HCT116 (cell line): ENCODE measurements around the gene KRTDAP. TPM values are rescaled to one million over a fixed set of nuclear protein-coding genes. Genes with fewer than 3 reads are reported as not detected.

ENCODE experiments used
- ATAC-seq: fragments of 200-7000 bp; cut with Tn5 transposase; 2 replicates; pipeline ENCODE4 v1.9.1; 2020; ENCODE audit warnings: mild to moderate bottlenecking, moderate library complexity
- BruUV-seq: library from RNA; stranded (reverse); fragments of 400-500 nt; replicated peaks from 2 replicates; lab custom pipeline; 2021; lab: Mats Ljungman, UMichigan
- CTCF ChIA-PET: fragments of 300-600 bp; sonication (Branson Sonifier 250); formaldehyde crosslinking; loops from one replicate; lab custom pipeline; 2021; ENCODE audit warnings: antibody characterized with exemption; lab: Charles Lee
- POLR2A ChIA-PET: fragments of 300-600, 350-600 bp; sonication (Branson Sonifier 250); formaldehyde crosslinking; loops from one replicate; lab custom pipeline; 2021; ENCODE audit warnings: antibody characterized with exemption; lab: Charles Lee
- RAD21 ChIA-PET, 2 experiments: fragments of 300-600 bp; sonication (Branson Sonifier 250); formaldehyde crosslinking; loops; one replicate each; lab custom pipeline; 2023; ENCODE audit warnings: low total read pairs in 2 of 2; ENCODE audit not compliant: uncharacterized antibody in 2 of 2, unreplicated experiment in 2 of 2, low non-redundant PET in 1 of 2; lab: Charles Lee
- DNase-seq: peaks from one replicate; pipeline ENCODE4 v3.0.0-alpha.2; 2010; ENCODE audit warnings: low read depth, low spot score
- H2AFZ ChIP-seq: fragments of 200-600 bp; shearing (Covaris generic), sonication (generic); 2 replicates; pipeline ENCODE4 v1.6.1; 2017; ENCODE audit warnings: low read depth, mixed run types, mixed read lengths, antibody characterized with exemption, low read length; ENCODE audit not compliant: poor library complexity, severe bottlenecking
- H3K27ac ChIP-seq: 2 replicates; pipeline ENCODE4 v1.5.1; 2012; ENCODE audit warnings: low read depth, low read length
- H3K27me3 ChIP-seq: fragments of 200-600 bp; sonication (generic); 2 replicates; pipeline ENCODE4 v1.6.1; 2016; ENCODE audit warnings: mixed run types, low read length, mixed read lengths; ENCODE audit not compliant: insufficient read depth
- H3K36me3 ChIP-seq, 2 experiments: fragments of 200-500 bp in 1 of 2; fragments of 200-600 bp in 1 of 2; sonication (Bioruptor generic) in 1 of 2; sonication (generic) in 1 of 2; 2 replicates each; pipeline versions ENCODE4 v1.5.1 to v1.6.1; 2014 to 2016; ENCODE audit warnings: low read length in 2 of 2, inconsistent platforms in 1 of 2, mixed read lengths in 1 of 2, mixed run types in 1 of 2; ENCODE audit not compliant: insufficient read depth in 2 of 2, control insufficient read depth in 1 of 2
- H3K4me1 ChIP-seq, 2 experiments: fragments of 200-600 bp in 1 of 2; sonication (generic) in 1 of 2; 2 replicates each; pipeline versions ENCODE4 v1.5.1 to v1.6.1; 2012 to 2017; ENCODE audit warnings: low read length in 2 of 2, inconsistent platforms in 1 of 2, mild to moderate bottlenecking in 1 of 2, mixed read lengths in 1 of 2, mixed run types in 1 of 2, moderate library complexity in 1 of 2; ENCODE audit not compliant: insufficient read depth in 2 of 2, control insufficient read depth in 1 of 2
- H3K4me2 ChIP-seq: fragments of 200-600 bp; sonication (generic); 2 replicates; pipeline ENCODE4 v1.6.1; 2017; ENCODE audit warnings: mixed run types, low read length, mixed read lengths
- H3K4me3 ChIP-seq, 2 experiments: fragments of 200-600 bp in 1 of 2; sonication (generic) in 1 of 2; replicated peaks in 1 of 2; 2 replicates each; pipeline ENCODE4 v1.5.1; 2011 to 2016; ENCODE audit warnings: low read length in 2 of 2, control low read depth in 1 of 2, low read depth in 1 of 2, mild to moderate bottlenecking in 1 of 2, mixed read lengths in 1 of 2, mixed run types in 1 of 2
- H3K79me2 ChIP-seq: fragments of 200-600 bp; sonication (generic); 2 replicates; pipeline ENCODE4 v1.6.1; 2017; ENCODE audit warnings: mild to moderate bottlenecking, mixed run types, low read length, moderate library complexity, mixed read lengths; ENCODE audit not compliant: insufficient read depth
- H3K9ac ChIP-seq: fragments of 200-600 bp; sonication (generic); 2 replicates; pipeline ENCODE4 v1.6.1; 2016; ENCODE audit warnings: low read length, mixed read lengths
- H3K9me2 ChIP-seq: fragments of 200-600 bp; sonication (generic), shearing (Covaris generic); 2 replicates; pipeline ENCODE4 v1.6.1; 2017; ENCODE audit warnings: mixed run types, mild to moderate bottlenecking, moderate library complexity; ENCODE audit not compliant: insufficient read depth
- H3K9me3 ChIP-seq, 2 experiments: fragments of 200-500 bp in 1 of 2; fragments of 200-600 bp in 1 of 2; sonication (Bioruptor generic) in 1 of 2; sonication (generic) in 1 of 2; 2 replicates each; pipeline ENCODE4 v1.6.1; 2014 to 2017; ENCODE audit warnings: low read length in 2 of 2, mixed read lengths in 2 of 2, inconsistent platforms in 1 of 2, low read depth in 1 of 2, mild to moderate bottlenecking in 1 of 2, mixed run types in 1 of 2, moderate library complexity in 1 of 2; ENCODE audit not compliant: control insufficient read depth in 1 of 2, insufficient read depth in 1 of 2
- H4K20me1 ChIP-seq: fragments of 200-600 bp; sonication (generic), shearing (Covaris generic); 2 replicates; pipeline ENCODE4 v1.6.1; 2017; ENCODE audit warnings: mixed run types, mild to moderate bottlenecking, moderate library complexity; ENCODE audit not compliant: insufficient read depth
- ATF3 ChIP-seq: IDR thresholded peaks from 2 replicates; pipeline ENCODE4 v1.6.1; 2012
- CEBPB ChIP-seq: IDR thresholded peaks from 2 replicates; pipeline ENCODE4 v1.6.1; 2012; ENCODE audit warnings: low read depth
- ELF1 ChIP-seq: IDR thresholded peaks from 2 replicates; pipeline ENCODE4 v1.6.1; 2012; ENCODE audit warnings: low read depth, borderline replicate concordance
- EZH2 ChIP-seq: fragments of 200-600 bp; sonication (generic); IDR thresholded peaks from 2 replicates; pipeline ENCODE4 v1.6.1; 2017; ENCODE audit warnings: antibody characterized with exemption, mixed run types
- EZH2phosphoT487 ChIP-seq: fragments of 200-600 bp; IDR thresholded peaks from 2 replicates; pipeline ENCODE4 v1.6.1; 2018; ENCODE audit warnings: antibody characterized with exemption, borderline replicate concordance
- POLR2A ChIP-seq: IDR thresholded peaks from 2 replicates; pipeline ENCODE4 v1.7.0; 2011; ENCODE audit warnings: borderline replicate concordance; ENCODE audit not compliant: insufficient read depth, insufficient read length; ENCODE audit errors: extremely low read depth
- RAD21 ChIP-seq: IDR thresholded peaks from 2 replicates; pipeline ENCODE4 v1.6.1; 2012; ENCODE audit warnings: low read depth, mild to moderate bottlenecking
- REST ChIP-seq: IDR thresholded peaks from 2 replicates; pipeline ENCODE4 v1.6.1; 2012; ENCODE audit warnings: low read depth
- TCF7L2 ChIP-seq: IDR thresholded peaks from 2 replicates; pipeline ENCODE4 v1.7.0; 2011; ENCODE audit warnings: borderline replicate concordance, inconsistent platforms; ENCODE audit not compliant: insufficient read depth, insufficient read length; ENCODE audit errors: extremely low read depth
- ZBTB33 ChIP-seq: IDR thresholded peaks from 2 replicates; pipeline ENCODE4 v1.6.1; 2011; ENCODE audit warnings: mild to moderate bottlenecking, low read length, moderate library complexity; ENCODE audit not compliant: insufficient replicate concordance; ENCODE audit errors: extremely low read depth
- ZFX ChIP-seq: fragments of 450-650 bp; IDR thresholded peaks from 2 replicates; pipeline ENCODE4 v1.6.1; 2017
- intact Hi-C: fragments of 100-400 bp; cut with micrococcal nuclease; formaldehyde crosslinking; loops from 2 replicates; pipeline ENCODE4 v1.10.0; 2022
- total RNA-seq: library from RNA; stranded (reverse); gene quantifications from one replicate; pipeline ENCODE4 v1.2.1, GENCODE V29; 2021; ENCODE audit not compliant: unreplicated experiment

Gene KRTDAP
- total RNA-seq, 1 experiment from 2014 or later, result 0.74 TPM

- Histone ChIP-seq H3K4me1 (no peaks in the 10 kb centered on the region), H3K36me3 (no peaks in the 10 kb centered on the region), H3K4me3 (no peak overlapping the region), H3K9me3 (no peaks in the 10 kb centered on the region), H2AFZ (no peak overlapping the region), H3K9ac (no peak overlapping the region), H3K27ac (no peak overlapping the region), H3K4me2 (no peak overlapping the region), H3K9me2 (no peaks in the 10 kb centered on the region), H4K20me1 (no peaks in the 10 kb centered on the region), H3K79me2 (no peaks in the 10 kb centered on the region), H3K27me3 (0 out of 2 replicates have a peak, but pooled peaks cover 5% of the 10 kb centered on the region)
- no peak for DNase-seq
- RAD21 ChIA-PET, result no interaction called here
- CTCF ChIA-PET, result no interaction called here
- POLR2A ChIA-PET, result no interaction called here
- TF ChIP-seq ELF1, result no peak
- TF ChIP-seq ZFX, result no peak
- no peak for TF ChIP-seq ATF3
- BruUV-seq, result no TSS peak
- intact Hi-C loops, result no loop called here
- no peak for ATAC-seq
Measured at GRCh38 chr19:35460608-35461007, 29.7 kb downstream of the KRTDAP start.

GRCh38 chr19:35459414-35460082 lies 30.7 kb downstream of the KRTDAP start:
- Histone ChIP-seq H3K27ac (no peak overlapping the region), H3K4me3 (no peak overlapping the region), H3K9me2 (no peaks in the 10 kb centered on the region), H3K9me3 (no peaks in the 10 kb centered on the region), H3K27me3 (0 out of 2 replicates have a peak, but pooled peaks cover 5% of the 10 kb centered on the region), H4K20me1 (no peaks in the 10 kb centered on the region), H3K4me1 (no peaks in the 10 kb centered on the region), H3K4me2 (no peak overlapping the region), H3K79me2 (no peaks in the 10 kb centered on the region), H3K36me3 (no peaks in the 10 kb centered on the region), H2AFZ (no peak overlapping the region), H3K9ac (no peak overlapping the region)
- ChIA-PET POLR2A (no interaction called here), CTCF (no interaction called here), RAD21 (interaction anchor here in 1 of 2 experiments (0.7 kb wide), 1 partner anchor 57 kb away, joined by 3 read pairs; no protein-coding TSS in a partner anchor)
- intact Hi-C loops, result no loop called here
- ATAC-seq (no peak), DNase-seq (no peak)
- TF ChIP-seq CEBPB, result no peak
- no peak for TF ChIP-seq EZH2phosphoT487
- no peak for TF ChIP-seq ZBTB33
- no peak for TF ChIP-seq ZFX
- TF ChIP-seq POLR2A, result no peak
- TF ChIP-seq EZH2, result no peak
- no peak for TF ChIP-seq REST
- TF ChIP-seq TCF7L2, result no peak
- TF ChIP-seq RAD21, result no peak
- no TSS peak for BruUV-seq
